HepG2 (cell line): ENCODE results near the gene TMEM131. TPM values are rescaled to one million over a fixed set of nuclear protein-coding genes. Genes with fewer than 3 reads are reported as not detected.

Source experiments
- ARID5B ChIP-seq: IDR thresholded peaks from 2 replicates; pipeline ENCODE4 v1.4.0; 2020; ENCODE audit warnings: mild to moderate bottlenecking, missing genetic modification reagents
- FOXP4 ChIP-seq: sonication (generic); formaldehyde crosslinking; IDR thresholded peaks from 2 replicates; pipeline ENCODE4 v1.4.0; 2020; ENCODE audit warnings: missing genetic modification reagents
- SRY ChIP-seq: sonication (generic); formaldehyde crosslinking; IDR thresholded peaks from 2 replicates; pipeline ENCODE4 v1.8.0; 2022; ENCODE audit warnings: mild to moderate bottlenecking, missing genetic modification reagents
- TCF7L2 ChIP-seq: IDR thresholded peaks from 2 replicates; pipeline ENCODE4 v1.6.1; 2011; ENCODE audit warnings: mild to moderate bottlenecking, low read depth, low read length, moderate library complexity
- ZBTB44 ChIP-seq: sonication (generic); formaldehyde crosslinking; IDR thresholded peaks from 2 replicates; pipeline ENCODE4 v1.4.0; 2020; ENCODE audit warnings: missing genetic modification reagents
- ZIK1 ChIP-seq: sonication (generic); formaldehyde crosslinking; IDR thresholded peaks from 2 replicates; pipeline ENCODE4 v1.5.0; 2020; ENCODE audit warnings: mild to moderate bottlenecking, low read depth, missing genetic modification reagents, borderline replicate concordance
- ZNF3 ChIP-seq: IDR thresholded peaks from 2 replicates; pipeline ENCODE4 v1.7.0; 2017; ENCODE audit warnings: inconsistent platforms
- polyA plus RNA-seq, 8 experiments: library from polyadenylated mRNA; depleted of rRNA in 3 of 8; stranded (reverse) in 7 of 8; unstranded in 1 of 8; fragments of >200 nt; fragmentation: Illumina TruSeq in 4 of 8; extraction: Trizol in 4 of 8; gene quantifications; 2 replicates each; pipeline versions ENCODE4 v1.2.1 to v1.2.3, GENCODE V29; 2011 to 2016; ENCODE audit warnings: low read depth in 4 of 8, missing spikeins in 1 of 8, mixed read lengths in 1 of 8; ENCODE audit not compliant: insufficient read depth in 1 of 8
- total RNA-seq, 5 experiments: library from RNA; depleted of rRNA; stranded (reverse); fragments of >200 nt; fragmentation: Illumina TruSeq; extraction: Trizol; gene quantifications; 2 replicates each; pipeline ENCODE4 v1.2.3, GENCODE V29; 2016; ENCODE audit warnings: low read depth in 1 of 5

Gene TMEM131
- total and polyA plus RNA-seq, 2 of the 13 experiments (the other 11 are each of a cell fraction or from before 2014, with no cell fraction given), result 17.9 to 19.5 TPM

GRCh38 chr2:97741686-97742085, 254.1 kb downstream of the TMEM131 start (continued):
- no peak for TF ChIP-seq ARID5B (CRISPR knock-in tag)
- no peak for TF ChIP-seq FOXP4 (CRISPR knock-in tag)
- no peak for TF ChIP-seq TCF7L2
- no peak for TF ChIP-seq ZNF3 (CRISPR knock-in tag)
- no peak for TF ChIP-seq ZIK1 (CRISPR knock-in tag)
- TF ChIP-seq SRY, result no peak
- no peak for TF ChIP-seq ZBTB44
- TF ChIP-seq, all 625 proteins: peak for 0
